HuH-7 (cell line): ENCODE data around the gene RBMS1.

Source experiments
- DNase-seq: peaks from one replicate; pipeline ENCODE4 v3.0.0; 2011; ENCODE audit warnings: low spot score

Gene RBMS1

GRCh38 chr2:160332318-160332717 is 161.3 kb downstream of the RBMS1 start:
- no peak for DNase-seq

DNA sequence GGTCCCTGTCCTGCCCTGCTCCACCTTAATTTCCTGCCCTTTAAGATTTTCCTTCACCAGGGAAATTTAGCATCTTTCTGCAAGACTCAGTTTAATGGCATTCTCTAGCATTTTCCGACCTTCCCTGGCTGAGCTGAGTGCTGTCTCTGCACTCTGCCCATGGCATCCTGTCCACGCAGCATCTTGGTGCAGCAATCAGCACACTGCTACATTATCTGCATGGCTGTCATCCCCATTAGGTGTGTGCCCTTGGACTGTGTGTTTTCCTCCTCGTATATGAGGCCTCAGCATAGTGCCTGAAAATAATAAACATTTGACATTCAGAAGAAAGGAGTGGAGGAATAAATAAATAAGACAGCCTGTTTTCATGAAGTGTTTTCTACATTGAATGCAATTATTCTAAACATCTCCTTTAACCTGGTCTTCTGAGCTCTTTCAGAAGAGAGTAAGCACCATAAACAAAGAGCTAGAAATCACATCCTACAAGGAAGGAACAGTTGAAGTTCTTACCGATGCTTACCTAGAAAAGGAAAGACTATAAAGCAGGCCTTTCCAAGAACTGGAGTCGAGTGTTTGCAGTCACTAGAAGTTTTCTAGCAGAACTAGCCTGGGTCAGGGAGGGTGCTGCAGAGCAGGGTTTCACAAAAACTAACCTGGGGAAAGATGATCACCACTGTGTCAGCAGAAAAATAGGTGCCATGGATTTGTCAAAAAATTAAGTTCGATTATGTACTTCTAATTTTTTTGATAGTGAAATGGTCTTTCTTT is 162.2 kb downstream of the RBMS1 start:
- DNase-seq: no peak

DNA sequence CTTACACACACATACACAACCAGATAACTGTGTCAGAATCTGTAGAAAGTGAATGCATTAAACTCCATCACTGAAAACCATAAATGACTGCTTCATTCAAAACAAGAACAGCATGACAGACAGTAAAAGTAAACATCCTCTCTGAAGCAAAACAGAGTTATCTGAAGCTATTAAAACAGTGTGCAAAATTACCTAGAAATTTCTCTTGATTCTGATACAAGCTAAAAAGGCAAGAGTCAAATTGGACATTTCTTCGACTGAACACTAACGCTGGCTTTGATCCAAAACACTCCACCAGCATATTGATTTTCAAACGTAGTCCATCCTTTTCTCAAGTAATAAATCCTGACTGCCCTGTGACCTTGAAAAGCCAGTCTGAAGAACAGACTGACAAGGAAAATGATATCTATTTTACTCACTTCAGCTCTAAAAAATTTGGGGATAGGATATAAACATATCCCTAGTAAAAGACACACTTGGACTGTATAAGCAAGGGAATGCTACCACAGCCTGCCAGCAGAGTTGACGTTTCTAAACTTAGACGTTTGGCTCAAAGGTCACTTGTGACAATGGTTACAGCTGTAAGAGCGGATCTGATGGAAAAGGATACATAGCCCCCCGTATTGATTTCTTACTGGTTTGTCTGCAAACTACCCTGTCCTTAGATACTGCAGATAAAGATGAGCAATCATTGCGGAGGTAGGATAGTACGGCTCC is 164.6 kb downstream of the RBMS1 start:
- peak; percentile 24 for DNase-seq

DNA sequence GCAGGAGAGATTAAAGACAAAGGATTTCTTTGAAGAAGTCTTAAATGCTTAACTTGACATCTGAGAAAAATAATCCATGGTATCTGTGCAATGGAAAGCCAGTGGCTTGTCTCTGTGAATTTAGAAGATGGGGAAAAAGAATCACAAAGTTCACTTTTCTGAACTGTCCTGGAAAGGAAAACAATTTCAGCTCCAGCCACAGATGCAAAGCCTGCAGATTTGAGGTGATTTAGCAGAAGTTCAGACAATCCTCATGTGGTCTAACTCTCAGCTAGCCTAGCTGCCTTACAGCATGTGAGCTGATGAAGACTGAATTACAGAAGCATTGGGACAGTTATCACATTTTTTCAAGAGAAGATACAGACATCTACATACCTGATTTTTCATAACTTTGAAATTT is 166.8 kb downstream of the RBMS1 start:
- no peak for DNase-seq

GRCh38 chr2:160325418-160325817 is 168.2 kb downstream of the RBMS1 start:
- no peak for DNase-seq

- DNase-seq: no peak
Observed at GRCh38 chr2:160324917-160325316, 168.7 kb downstream of the RBMS1 start.

DNA sequence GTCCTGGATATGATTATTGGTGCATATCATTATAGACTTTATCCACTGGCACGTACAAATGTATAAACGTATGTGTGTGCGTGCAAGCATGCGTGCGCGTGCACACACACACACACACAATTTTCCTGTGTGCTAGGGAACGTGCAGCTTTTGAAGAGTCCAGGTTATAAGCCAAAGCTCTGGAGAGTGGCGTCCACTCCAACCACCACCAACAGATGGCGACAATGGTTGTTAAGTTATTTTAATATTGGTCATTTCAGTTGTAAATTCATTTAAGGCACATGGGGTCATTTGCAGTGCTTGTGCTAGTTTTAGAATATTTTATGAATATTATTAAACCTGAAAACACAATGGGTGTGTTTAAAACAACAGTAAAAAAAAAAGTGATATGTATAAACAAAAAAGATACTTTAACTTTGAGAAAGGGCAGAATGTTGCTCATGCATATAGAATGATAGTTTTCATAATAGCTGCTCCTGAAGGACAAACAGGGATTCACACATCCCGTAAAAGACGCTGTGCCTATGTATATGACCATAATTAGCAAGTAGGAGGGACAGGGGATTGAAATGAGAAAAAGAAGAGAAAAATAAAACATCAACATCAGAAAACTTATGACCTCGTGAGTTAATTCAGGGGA is 169.3 kb downstream of the RBMS1 start:
- DNase-seq: no peak

GRCh38 chr2:160322320-160322719 is 171.3 kb downstream of the RBMS1 start:
- no peak for DNase-seq

- DNase-seq: no peak
Observed at GRCh38 chr2:160321006-160321405, 172.6 kb downstream of the RBMS1 start.

DNA sequence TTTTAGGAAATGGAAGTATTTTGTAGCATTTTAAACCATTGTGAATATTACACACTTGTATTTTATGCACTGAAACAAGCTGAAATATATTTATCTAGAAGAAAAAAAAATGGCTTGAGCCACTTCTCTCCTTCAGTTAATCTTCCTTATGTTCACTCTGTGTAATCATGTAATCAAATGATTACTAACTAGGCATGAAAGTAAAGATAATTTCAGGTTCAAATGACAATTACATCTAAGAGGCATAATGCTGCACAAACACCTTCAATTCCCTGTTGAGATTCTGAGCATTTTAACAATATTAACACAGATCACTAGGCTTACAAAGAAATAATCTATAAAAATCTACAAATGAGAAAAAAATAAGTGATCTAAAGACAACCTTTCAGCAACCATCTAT is 173.9 kb downstream of the RBMS1 start:
- no peak for DNase-seq

GRCh38 chr2:160318218-160318617 is 175.4 kb downstream of the RBMS1 start:
- DNase-seq: no peak

GRCh38 chr2:160317181-160318099 is 176.2 kb downstream of the RBMS1 start:
- no peak for DNase-seq

DNA sequence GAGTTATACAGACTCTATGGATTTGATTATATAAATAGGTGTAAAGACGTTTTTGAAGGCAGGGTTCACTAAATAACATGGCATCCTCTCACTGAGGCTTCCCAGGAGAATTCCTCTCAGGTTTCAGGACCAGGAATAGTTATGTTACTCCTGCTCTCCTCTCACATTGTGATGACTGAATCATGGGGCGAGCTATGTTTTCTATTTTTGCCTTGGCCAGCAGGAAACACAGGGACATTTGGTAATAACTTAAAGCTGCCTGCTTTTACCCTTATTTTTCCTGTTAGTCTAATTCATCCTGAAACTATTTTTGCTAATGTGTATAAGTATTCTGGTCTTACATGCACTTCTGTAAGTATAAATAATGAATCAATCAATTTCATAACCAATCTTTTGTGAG is 178.3 kb downstream of the RBMS1 start:
- DNase-seq: no peak

GRCh38 chr2:160310118-160310828 is 183.3 kb downstream of the RBMS1 start:
- no peak for DNase-seq

DNA sequence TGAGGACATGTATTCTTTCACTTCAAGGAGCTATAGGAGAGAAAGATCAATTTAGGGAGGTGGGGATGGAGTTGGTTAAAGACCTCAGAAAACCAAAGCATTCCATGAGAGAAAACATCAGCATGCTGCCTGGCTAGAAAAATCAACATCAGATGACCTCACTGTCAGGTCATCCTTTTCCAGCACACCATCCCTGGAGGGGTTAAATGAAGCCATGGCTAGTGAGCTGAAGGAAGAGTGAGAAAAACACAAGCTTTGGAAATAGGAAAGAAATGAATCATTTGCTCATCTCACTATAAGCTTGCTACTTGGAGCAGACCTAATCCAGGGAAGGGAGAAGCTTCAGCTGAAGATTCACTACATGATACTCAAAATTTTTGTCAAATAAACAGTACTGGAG is 184.0 kb downstream of the RBMS1 start:
- no peak for DNase-seq

DNA sequence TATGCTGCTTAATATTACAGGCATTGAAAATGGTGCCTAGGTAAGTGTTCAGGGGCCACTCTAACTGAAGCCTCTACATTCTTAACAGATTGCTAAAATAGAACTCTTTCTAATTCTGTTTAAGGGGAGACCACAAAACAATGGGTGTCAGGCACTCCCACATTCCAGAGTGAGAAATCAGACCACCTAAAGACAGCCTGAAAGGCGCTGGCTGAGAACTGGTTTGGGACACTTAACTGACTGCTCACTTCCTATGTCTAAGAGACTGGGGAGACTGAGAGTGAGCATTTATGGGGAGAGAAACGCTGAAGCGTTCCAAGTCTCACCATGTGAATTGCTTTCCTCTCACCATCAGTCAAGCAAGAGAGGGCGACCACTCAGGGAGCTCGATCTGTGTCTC is 184.7 kb downstream of the RBMS1 start:
- no peak for DNase-seq

DNA sequence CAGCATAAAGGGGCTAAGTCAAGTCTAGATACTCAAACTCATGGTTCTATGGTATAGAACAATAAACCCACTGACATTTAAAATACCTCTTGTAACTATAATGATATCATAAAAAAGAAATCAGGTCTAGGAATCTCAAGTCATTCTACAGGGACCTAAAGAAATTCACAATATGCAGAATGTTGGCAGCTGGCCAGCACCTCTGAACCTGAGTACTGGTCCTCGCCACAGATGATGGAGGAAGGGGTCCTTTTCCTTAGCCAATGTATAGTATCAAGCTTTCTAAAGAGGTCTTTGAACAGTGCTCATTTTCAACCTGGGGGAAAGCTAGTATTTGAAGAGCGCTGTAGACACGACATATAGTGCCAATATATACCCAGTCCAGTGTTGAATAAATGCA is 185.1 kb downstream of the RBMS1 start:
- DNase-seq: no peak

GRCh38 chr2:160306985-160307384 is 186.6 kb downstream of the RBMS1 start:
- DNase-seq: no peak

DNA sequence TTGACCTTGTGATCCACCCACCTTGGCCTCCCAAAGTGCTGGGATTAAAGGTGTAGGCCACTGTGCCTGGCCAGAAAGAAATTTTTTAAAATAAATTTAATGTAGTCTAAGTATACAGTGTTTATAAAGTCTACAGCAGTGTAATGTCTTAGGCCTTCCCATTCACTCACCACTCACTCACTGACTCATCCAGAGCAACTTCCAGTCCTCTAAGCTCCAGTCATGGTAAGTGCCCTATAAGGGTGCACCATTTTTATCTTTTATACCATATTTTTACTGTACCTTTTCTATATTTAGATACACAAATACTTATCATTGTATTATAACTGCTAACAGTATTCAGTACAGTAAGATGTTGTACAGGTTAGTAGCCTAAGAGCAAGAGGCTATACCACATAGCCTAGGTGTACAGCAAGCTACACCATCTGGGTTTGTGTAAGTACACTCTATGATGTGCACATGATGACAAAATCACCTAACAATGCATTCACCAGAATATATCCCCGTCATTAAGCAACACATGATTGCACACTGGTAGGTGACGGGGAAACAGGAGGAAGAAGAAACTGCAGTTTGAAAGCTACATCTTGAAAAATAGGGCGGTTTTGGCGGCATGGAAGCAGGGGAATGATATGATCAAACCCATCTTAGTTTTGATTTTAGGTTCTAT is 188.4 kb downstream of the RBMS1 start:
- DNase-seq: no peak

DNA sequence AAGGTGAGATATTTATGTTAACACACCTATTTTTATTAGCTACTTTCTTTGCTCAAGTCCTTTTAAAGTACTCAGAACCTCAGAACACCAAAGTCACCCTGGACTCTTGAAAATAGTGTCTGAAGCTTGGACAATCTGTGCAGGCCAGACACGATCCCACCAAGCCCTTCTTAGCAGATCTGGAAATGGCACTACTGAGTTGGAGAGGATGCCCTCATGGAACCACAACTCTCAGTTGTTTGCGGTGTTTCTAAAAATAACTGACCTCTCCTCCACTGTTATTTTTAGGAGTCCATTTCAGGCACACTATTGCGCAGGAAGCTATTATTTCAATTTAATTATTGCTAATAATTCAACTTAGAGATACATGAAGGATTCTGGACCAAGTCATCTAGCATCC is 190.1 kb downstream of the RBMS1 start:
- no peak for DNase-seq

GRCh38 chr2:160303076-160303475 is 190.5 kb downstream of the RBMS1 start:
- no peak for DNase-seq
